ENCODE results near the gene POSTN.

Gene POSTN

DNA sequence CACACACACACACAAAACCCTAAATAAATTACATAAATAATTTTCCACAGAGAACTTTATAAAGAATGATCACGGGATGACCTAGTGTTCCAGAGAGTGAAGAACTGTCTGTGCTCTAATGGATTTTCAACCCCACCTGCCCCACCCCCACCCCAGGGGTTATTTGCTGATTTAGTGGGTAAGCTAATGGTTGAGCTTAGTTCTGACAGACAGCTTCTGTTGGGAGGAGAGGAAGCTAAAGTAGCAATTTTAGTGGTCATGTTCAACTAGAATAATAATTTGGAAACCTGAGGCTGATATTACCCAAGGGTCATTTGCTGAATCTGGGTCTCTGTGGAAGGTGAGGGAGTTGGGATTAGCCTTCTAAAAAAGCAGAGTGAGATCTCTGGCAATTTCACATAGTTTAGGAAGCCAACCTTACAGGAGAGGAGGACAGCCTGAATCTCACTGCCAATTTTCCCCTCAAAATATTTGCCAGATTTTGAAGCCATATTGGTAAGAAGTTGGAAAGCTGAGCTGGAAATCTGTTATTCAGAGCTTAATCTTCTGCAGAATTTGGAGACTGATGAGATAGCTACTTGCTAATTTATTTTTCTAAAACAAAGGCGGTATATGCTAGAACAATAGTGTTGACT is 68.7 kb downstream of the POSTN start:
- no peak overlapping the region for H3K4me3 ChIP-seq (ENCODE audit: low read depth, low read length)
- TF ChIP-seq, protein P1, sequence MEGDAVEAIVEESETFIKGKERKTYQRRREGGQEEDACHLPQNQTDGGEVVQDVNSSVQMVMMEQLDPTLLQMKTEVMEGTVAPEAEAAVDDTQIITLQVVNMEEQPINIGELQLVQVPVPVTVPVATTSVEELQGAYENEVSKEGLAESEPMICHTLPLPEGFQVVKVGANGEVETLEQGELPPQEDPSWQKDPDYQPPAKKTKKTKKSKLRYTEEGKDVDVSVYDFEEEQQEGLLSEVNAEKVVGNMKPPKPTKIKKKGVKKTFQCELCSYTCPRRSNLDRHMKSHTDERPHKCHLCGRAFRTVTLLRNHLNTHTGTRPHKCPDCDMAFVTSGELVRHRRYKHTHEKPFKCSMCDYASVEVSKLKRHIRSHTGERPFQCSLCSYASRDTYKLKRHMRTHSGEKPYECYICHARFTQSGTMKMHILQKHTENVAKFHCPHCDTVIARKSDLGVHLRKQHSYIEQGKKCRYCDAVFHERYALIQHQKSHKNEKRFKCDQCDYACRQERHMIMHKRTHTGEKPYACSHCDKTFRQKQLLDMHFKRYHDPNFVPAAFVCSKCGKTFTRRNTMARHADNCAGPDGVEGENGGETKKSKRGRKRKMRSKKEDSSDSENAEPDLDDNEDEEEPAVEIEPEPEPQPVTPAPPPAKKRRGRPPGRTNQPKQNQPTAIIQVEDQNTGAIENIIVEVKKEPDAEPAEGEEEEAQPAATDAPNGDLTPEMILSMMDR (conservative IDR thresholded peaks at IDR 0.05; ENCODE audit: low read depth, low read length) = no peak
- no peak for DNase-seq (ENCODE audit: low read depth)

DNA sequence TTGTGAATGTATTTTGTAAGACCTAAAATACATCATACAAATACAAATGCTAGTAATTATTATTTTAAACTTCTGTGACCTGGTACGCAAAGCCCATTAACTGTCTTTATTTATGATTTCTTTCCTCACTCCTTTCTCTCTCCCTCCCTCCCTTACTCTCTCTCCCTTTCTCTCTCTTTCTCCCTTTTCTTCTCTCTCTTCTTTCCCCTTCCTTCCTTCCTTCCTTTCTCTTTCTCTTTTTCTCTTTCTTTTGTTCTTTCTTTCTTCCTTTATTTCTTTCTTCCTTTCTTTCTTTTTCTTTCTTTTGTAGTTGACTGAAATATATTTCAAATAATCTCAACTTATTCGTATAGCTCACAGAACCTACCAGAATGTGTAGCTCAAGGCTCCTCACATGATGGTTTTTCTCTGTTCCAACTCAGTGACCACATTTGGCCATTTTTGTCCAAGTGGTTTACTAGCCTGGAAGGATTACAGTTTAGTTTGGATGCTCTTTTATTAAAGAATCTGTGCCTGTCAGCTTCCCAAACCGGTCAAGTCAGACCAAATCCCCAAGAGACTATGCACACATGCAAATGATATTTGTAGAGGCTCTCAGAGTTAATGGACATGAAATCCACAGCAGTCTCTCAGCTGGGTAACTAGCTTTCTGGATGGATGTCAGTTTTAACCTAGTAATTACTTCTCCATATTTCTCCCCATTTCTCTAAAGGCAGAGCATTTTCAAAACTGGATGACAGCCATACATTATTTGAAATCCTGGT is 71.7 kb downstream of the POSTN start:
- no peak overlapping the region for H3K4me3 ChIP-seq (ENCODE audit: low read depth, low read length)
- peak; percentile 73 for DNase-seq (ENCODE audit: low read depth)
- TF ChIP-seq, protein P1 (conservative IDR thresholded peaks at IDR 0.05; ENCODE audit: low read depth, low read length) = no peak

DNA sequence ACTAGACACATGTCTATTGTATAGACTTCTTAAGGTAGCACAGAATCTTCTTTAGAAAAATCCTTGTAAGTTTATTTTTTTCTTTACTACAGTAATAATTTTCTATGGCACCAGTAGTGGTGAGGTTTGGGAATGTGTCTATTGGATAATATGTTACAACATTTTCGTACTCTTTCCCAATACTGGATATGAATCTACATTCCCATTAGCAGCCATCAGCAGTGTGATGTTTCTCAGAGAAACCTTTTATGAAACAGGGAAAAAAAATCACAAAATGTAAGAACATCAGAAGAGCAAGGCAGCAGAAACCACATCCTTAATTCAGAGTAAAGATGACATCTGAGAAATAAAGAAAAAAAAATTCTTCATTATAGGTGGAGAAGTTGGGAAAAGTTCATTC is 83.3 kb downstream of the POSTN start:
- TF ChIP-seq, protein P1 (conservative IDR thresholded peaks at IDR 0.05; ENCODE audit: low read depth, low read length) = no peak
- no peak for DNase-seq (ENCODE audit: low read depth)
- no peak overlapping the region for H3K4me3 ChIP-seq (ENCODE audit: low read depth, low read length)
